ENCODE data around the gene CDH13.

Gene CDH13

GRCh38 chr16:82625066-82625968 is 1.5 kb upstream of the CDH13 start:
- Histone ChIP-seq H3K9me3 (ENCODE audit: control insufficient read depth, low read length) (no peaks in the 10 kb centered on the region), H2BK15ac (ENCODE audit: low read depth, poor library complexity, severe bottlenecking) (no peak overlapping the region), H2AFZ (ENCODE audit: low read depth, low read length) (no peak overlapping the region), H3K4me2 (ENCODE audit: low read length, poor library complexity, severe bottlenecking) (no peak overlapping the region), H4K8ac (ENCODE audit: low read length) (no peak overlapping the region), H2BK120ac (ENCODE audit: low read depth, low read length) (no peak overlapping the region), H3K4ac (ENCODE audit: low read depth in 1 of 2, low read length in 2 of 2) (no peak overlapping the region), H3K9ac (ENCODE audit: low read length) (no peak overlapping the region), H3K27ac (ENCODE audit: low read length, poor library complexity, severe bottlenecking) (no peak overlapping the region), H2BK5ac (ENCODE audit: low read depth, low read length, poor library complexity, severe bottlenecking) (no peak overlapping the region), H3K27me3 (ENCODE audit: control insufficient read depth in 1 of 2, insufficient read depth in 1 of 2, low read length in 2 of 2) (peaks cover 6 to 47% of the 10 kb centered on the region in 2 experiments), H4K91ac (ENCODE audit: low read length) (no peak overlapping the region), H3K18ac (ENCODE audit: low read depth in 1 of 2, low read length in 2 of 2) (no peak overlapping the region), H3K4me1 (ENCODE audit: control insufficient read depth, insufficient read depth, low read depth, low read length) (peaks cover 14% of the 10 kb centered on the region), H2AK5ac (ENCODE audit: low read length, severe bottlenecking) (no peak overlapping the region), H3K4me3 (ENCODE audit: insufficient read depth in 1 of 2, low read depth in 1 of 2, low read length in 2 of 2) (no peak overlapping the region), H3K23ac (ENCODE audit: low read length in 2 of 2) (no peak overlapping the region), H2BK12ac (ENCODE audit: low read length in 2 of 2) (peak overlapping the region in 1 of 2 experiments; percentile 6), H3K14ac (ENCODE audit: low read length in 2 of 2) (no peak overlapping the region), H3K36me3 (ENCODE audit: control insufficient read depth in 1 of 2, insufficient read depth in 2 of 2, low read depth in 1 of 2, low read length in 2 of 2) (no peaks in the 10 kb centered on the region), H3K79me1 (replicated peaks; ENCODE audit: low read length, poor library complexity, severe bottlenecking) (peaks cover 2% of the 10 kb centered on the region)
- WGBS: 90% methylated on average over 6 of the region's 8 CpGs
- DNase-seq: no peak

- peak overlapping the region; percentile 97 for H2BK120ac ChIP-seq (ENCODE audit: low read depth, low read length)
- peak; percentile 38 for DNase-seq
- H3K27ac ChIP-seq (ENCODE audit: low read length, poor library complexity, severe bottlenecking): no peak overlapping the region
Measured at GRCh38 chr16:82628088-82628423, 1.3 kb downstream of the CDH13 start.

GRCh38 chr16:82628711-82629110 is 1.9 kb downstream of the CDH13 start:
- H2BK5ac ChIP-seq (ENCODE audit: low read depth, low read length, poor library complexity, severe bottlenecking): no peak overlapping the region
- WGBS: 34% methylated on average over 3 of the region's 3 CpGs
- H2BK120ac ChIP-seq (ENCODE audit: low read depth, low read length): no peak overlapping the region
- H3K4me1 ChIP-seq (ENCODE audit: control insufficient read depth, insufficient read depth, low read depth, low read length): peaks cover 12% of the 10 kb centered on the region
- peak overlapping the region; percentile 64 for H4K91ac ChIP-seq (ENCODE audit: low read length)
- peak; percentile 48 for DNase-seq
- H3K4me3 ChIP-seq (ENCODE audit: insufficient read depth in 1 of 2, low read depth in 1 of 2, low read length in 2 of 2): peak overlapping the region in 1 of 2 experiments; percentile 79
- H3K36me3 ChIP-seq (ENCODE audit: control insufficient read depth in 1 of 2, insufficient read depth in 2 of 2, low read depth in 1 of 2, low read length in 2 of 2): peaks cover 0 to 6% of the 10 kb centered on the region in 2 experiments
- H3K4ac ChIP-seq (ENCODE audit: low read depth in 1 of 2, low read length in 2 of 2): peak overlapping the region in 1 of 2 experiments; percentile 22
- H3K9me3 ChIP-seq (ENCODE audit: control insufficient read depth, low read length): no peaks in the 10 kb centered on the region
- peak overlapping the region; percentile 57 for H4K8ac ChIP-seq (ENCODE audit: low read length)
- H3K27ac ChIP-seq (ENCODE audit: low read length, poor library complexity, severe bottlenecking): peak overlapping the region; percentile 55
- H3K23ac ChIP-seq (ENCODE audit: low read length in 2 of 2): no peak overlapping the region
- peak overlapping the region; percentile 79 to 93 for H3K18ac ChIP-seq (ENCODE audit: low read depth in 1 of 2, low read length in 2 of 2)
- peaks cover 14% of the 10 kb centered on the region for H3K79me1 ChIP-seq (replicated peaks; ENCODE audit: low read length, poor library complexity, severe bottlenecking)
- no peak overlapping the region for H3K14ac ChIP-seq (ENCODE audit: low read length in 2 of 2)
- H3K9ac ChIP-seq (ENCODE audit: low read length): peak overlapping the region; percentile 51
- H3K4me2 ChIP-seq (ENCODE audit: low read length, poor library complexity, severe bottlenecking): peak overlapping the region; percentile 95
- H2AK5ac ChIP-seq (ENCODE audit: low read length, severe bottlenecking): peak overlapping the region; percentile 29
- H3K27me3 ChIP-seq (ENCODE audit: control insufficient read depth in 1 of 2, insufficient read depth in 1 of 2, low read length in 2 of 2): peaks cover 6 to 30% of the 10 kb centered on the region in 2 experiments
- peak overlapping the region; percentile 4 for H2BK15ac ChIP-seq (ENCODE audit: low read depth, poor library complexity, severe bottlenecking)
- peak overlapping the region; percentile 8 for H2AFZ ChIP-seq (ENCODE audit: low read depth, low read length)
- peak overlapping the region; percentile 12 to 49 for H2BK12ac ChIP-seq (ENCODE audit: low read length in 2 of 2)

More at GRCh38 chr16:82628088-82628423, 1.3 kb downstream of the CDH13 start:
- H4K91ac ChIP-seq (ENCODE audit: low read length): peak overlapping the region; percentile 20
- H2BK15ac ChIP-seq (ENCODE audit: low read depth, poor library complexity, severe bottlenecking): peak overlapping the region; percentile 4
- peak overlapping the region; percentile 74 to 79 for H3K4me3 ChIP-seq (ENCODE audit: insufficient read depth in 1 of 2, low read depth in 1 of 2, low read length in 2 of 2)
- peak overlapping the region; percentile 46 to 55 for H2BK12ac ChIP-seq (ENCODE audit: low read length in 2 of 2)
- no peaks in the 10 kb centered on the region for H3K9me3 ChIP-seq (ENCODE audit: control insufficient read depth, low read length)
- peaks cover 11% of the 10 kb centered on the region for H3K79me1 ChIP-seq (replicated peaks; ENCODE audit: low read length, poor library complexity, severe bottlenecking)
- peak overlapping the region; percentile 63 for H4K8ac ChIP-seq (ENCODE audit: low read length)
- peaks cover 0 to 3% of the 10 kb centered on the region in 2 experiments for H3K36me3 ChIP-seq (ENCODE audit: control insufficient read depth in 1 of 2, insufficient read depth in 2 of 2, low read depth in 1 of 2, low read length in 2 of 2)
- no peak overlapping the region for H2AK5ac ChIP-seq (ENCODE audit: low read length, severe bottlenecking)
- peaks cover 6 to 36% of the 10 kb centered on the region in 2 experiments for H3K27me3 ChIP-seq (ENCODE audit: control insufficient read depth in 1 of 2, insufficient read depth in 1 of 2, low read length in 2 of 2)
- peak overlapping the region; percentile 34 to 90 for H3K4ac ChIP-seq (ENCODE audit: low read depth in 1 of 2, low read length in 2 of 2)
- peak overlapping the region; percentile 79 to 93 for H3K18ac ChIP-seq (ENCODE audit: low read depth in 1 of 2, low read length in 2 of 2)
- peak overlapping the region in 1 of 2 experiments; percentile 5 for H3K14ac ChIP-seq (ENCODE audit: low read length in 2 of 2)
- peak overlapping the region in 1 of 2 experiments; percentile 57 for H3K23ac ChIP-seq (ENCODE audit: low read length in 2 of 2)
- peaks cover 12% of the 10 kb centered on the region for H3K4me1 ChIP-seq (ENCODE audit: control insufficient read depth, insufficient read depth, low read depth, low read length)
- peak overlapping the region; percentile 81 for H2AFZ ChIP-seq (ENCODE audit: low read depth, low read length)
- no peak overlapping the region for H2BK5ac ChIP-seq (ENCODE audit: low read depth, low read length, poor library complexity, severe bottlenecking)
- 9% methylated on average over 13 of the region's 13 CpGs for WGBS
- peak overlapping the region; percentile 71 for H3K9ac ChIP-seq (ENCODE audit: low read length)
- H3K4me2 ChIP-seq (ENCODE audit: low read length, poor library complexity, severe bottlenecking): peak overlapping the region; percentile 95

- WGBS: under 1% methylated on average over 8 of the region's 8 CpGs
- Histone ChIP-seq H3K4me3 (ENCODE audit: insufficient read depth in 1 of 2, low read depth in 1 of 2, low read length in 2 of 2) (no peak overlapping the region), H3K4ac (ENCODE audit: low read depth in 1 of 2, low read length in 2 of 2) (no peak overlapping the region), H3K9me3 (ENCODE audit: control insufficient read depth, low read length) (no peaks in the 10 kb centered on the region), H3K4me2 (ENCODE audit: low read length, poor library complexity, severe bottlenecking) (no peak overlapping the region), H3K9ac (ENCODE audit: low read length) (peak overlapping the region; percentile 51), H2BK120ac (ENCODE audit: low read depth, low read length) (no peak overlapping the region), H3K27ac (ENCODE audit: low read length, poor library complexity, severe bottlenecking) (peak overlapping the region; percentile 55), H2BK5ac (ENCODE audit: low read depth, low read length, poor library complexity, severe bottlenecking) (no peak overlapping the region), H3K79me1 (replicated peaks; ENCODE audit: low read length, poor library complexity, severe bottlenecking) (peaks cover 16% of the 10 kb centered on the region), H3K27me3 (ENCODE audit: control insufficient read depth in 1 of 2, insufficient read depth in 1 of 2, low read length in 2 of 2) (peaks cover 1 to 22% of the 10 kb centered on the region in 2 experiments), H4K91ac (ENCODE audit: low read length) (no peak overlapping the region), H3K4me1 (ENCODE audit: control insufficient read depth, insufficient read depth, low read depth, low read length) (peaks cover 17% of the 10 kb centered on the region), H3K36me3 (ENCODE audit: control insufficient read depth in 1 of 2, insufficient read depth in 2 of 2, low read depth in 1 of 2, low read length in 2 of 2) (peaks cover 0 to 6% of the 10 kb centered on the region in 2 experiments), H3K14ac (ENCODE audit: low read length in 2 of 2) (no peak overlapping the region), H2BK15ac (ENCODE audit: low read depth, poor library complexity, severe bottlenecking) (no peak overlapping the region), H4K8ac (ENCODE audit: low read length) (no peak overlapping the region), H2AK5ac (ENCODE audit: low read length, severe bottlenecking) (no peak overlapping the region), H3K18ac (ENCODE audit: low read depth in 1 of 2, low read length in 2 of 2) (peak overlapping the region in 1 of 2 experiments; percentile 50), H2AFZ (ENCODE audit: low read depth, low read length) (no peak overlapping the region), H3K23ac (ENCODE audit: low read length in 2 of 2) (no peak overlapping the region), H2BK12ac (ENCODE audit: low read length in 2 of 2) (no peak overlapping the region)
- DNase-seq: peak; percentile 85
Measured at GRCh38 chr16:82629441-82630027, 2.8 kb downstream of the CDH13 start.
